NOMO-1 treated with DMSO at 0.1 percent for 48 hours (cell line): ENCODE data around the gene NFIX.

Source experiments
- DNase-seq: peaks from one replicate; lab custom pipeline; 2025; ENCODE audit not compliant: unreplicated experiment; lab: John Stamatoyannopoulos, UW

The NFIX gene

DNA sequence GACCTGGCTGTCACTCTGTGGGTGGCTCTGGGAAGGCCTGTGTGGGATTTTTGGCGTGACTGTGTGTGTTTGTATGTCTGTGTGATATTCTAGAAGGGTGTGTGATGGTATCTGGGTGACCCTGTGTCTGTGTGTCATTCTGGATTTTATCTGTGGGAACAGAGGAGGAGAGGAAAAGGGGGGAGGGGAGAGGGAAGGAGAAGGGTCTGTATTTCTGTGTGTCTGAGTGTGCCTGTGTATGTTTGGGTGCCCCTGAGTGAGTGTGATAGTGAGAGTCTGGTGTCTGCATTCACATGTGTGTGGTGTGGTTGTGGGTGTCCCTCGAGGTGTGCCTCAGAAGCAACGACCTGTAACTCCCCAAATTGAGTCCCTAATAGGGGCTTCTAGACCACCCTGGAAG, 8.1 kb upstream of the NFIX start:
- no peak for DNase-seq

DNA sequence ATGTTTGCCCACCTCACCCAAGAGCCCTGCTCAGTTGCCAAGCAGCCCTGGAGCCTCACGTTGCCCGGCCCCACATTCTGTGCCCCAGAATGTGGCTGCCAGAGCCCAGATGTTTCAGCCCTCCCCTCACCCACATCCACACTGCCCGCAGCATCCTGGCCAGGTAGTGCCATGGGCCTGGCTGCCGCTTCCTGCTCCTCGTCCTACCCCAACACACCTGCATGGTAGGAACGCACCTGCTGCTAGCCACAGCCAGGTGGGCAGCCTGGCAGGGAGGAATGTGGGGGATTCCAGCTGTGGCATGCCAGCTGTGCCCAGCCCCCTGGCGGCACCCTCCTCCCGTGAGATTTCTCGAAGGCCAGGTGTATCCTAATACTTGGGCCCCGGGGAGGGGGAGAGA, 7.5 kb upstream of the NFIX start:
- no peak for DNase-seq

DNA sequence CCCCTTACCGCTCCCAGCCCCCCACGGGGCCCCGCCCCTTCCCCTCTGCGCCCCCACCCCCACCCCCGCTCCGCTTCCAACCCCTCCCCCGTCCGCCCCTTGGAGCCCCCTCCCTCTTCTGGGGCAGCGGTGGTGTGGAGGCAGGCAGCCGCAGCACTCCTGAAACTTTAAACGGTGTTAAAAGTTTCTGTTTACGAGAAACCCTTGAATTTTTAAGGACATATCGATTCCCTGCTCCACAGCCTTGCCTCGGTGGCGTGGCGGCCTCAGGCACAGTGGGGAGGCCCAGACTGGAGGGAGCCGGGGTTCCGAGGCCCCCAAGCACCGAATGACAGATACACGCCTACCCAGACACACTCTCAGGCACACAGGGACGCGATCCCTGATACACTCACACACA, 4.8 kb upstream of the NFIX start:
- DNase-seq = no peak

DNA sequence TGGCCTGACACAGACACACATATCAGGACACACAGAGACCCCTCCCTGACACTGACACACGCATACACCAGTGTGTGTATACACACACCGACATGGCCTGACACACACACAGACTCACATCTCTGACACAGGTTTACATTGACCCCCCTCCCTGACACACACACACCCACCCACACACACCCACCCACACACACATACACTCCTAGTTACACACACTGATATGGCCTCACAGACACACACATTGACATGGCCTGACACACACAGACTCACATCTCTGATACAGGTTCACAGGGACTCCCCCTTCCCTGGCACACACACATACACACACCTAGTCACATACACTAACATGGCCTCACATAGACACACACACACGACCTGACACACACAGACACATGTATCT, 4.4 kb upstream of the NFIX start:
- DNase-seq = no peak

DNA sequence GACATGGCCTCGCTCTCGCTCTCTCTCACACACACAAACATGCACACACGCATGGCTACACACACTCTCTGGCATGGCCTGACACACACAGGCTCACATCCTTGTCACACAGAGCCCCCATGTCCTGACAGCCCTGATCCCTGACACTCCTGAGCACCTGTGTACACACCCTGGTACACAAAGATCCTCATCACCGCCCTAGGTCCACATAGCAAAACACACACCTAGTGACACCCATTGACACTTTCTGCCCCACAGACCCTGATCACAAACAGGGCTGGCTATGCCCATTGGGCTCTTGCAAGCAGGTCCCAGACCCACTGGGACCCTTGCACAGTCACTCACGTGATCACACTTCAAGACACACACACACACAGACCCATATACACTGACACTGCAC, 4.0 kb upstream of the NFIX start:
- no peak for DNase-seq

DNA sequence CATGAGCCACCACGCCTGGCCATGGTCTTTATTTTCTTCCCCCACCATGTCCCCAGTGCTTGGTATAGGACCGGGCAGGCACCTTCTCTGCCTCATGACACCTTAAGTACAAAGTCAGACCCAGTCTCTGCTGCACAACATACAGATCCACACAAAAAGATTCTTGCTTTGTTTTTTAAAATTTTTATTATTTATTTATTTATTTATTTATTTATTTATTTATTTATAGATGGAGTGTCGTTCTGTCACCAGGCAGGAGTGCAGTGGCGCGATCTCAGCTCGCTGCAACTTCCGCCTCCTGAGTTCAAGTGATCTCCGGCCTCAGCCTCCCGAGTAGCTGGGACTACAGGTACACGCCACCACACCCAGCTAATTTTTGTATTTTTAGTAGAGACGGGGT, 2.5 kb upstream of the NFIX start:
- DNase-seq = no peak

DNA sequence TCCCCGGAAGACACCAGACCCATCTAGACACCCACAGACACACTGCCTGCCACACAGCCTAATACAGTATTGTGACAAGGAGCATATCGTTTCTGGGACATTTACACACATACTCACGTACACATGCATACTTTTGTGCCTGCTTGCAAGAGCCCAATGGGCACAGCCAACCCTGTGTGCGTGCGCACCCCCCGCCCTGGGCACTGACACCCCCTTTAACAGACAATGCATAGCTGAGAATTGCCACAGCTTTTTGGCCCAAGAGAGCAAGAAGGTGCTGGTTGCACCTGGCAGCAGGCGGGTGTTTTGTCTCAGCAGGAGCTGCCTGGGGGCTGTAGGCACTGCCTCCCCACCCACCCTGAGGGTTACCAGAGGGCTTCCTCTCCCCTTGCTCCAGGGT, 1.7 kb upstream of the NFIX start:
- DNase-seq = no peak

DNA sequence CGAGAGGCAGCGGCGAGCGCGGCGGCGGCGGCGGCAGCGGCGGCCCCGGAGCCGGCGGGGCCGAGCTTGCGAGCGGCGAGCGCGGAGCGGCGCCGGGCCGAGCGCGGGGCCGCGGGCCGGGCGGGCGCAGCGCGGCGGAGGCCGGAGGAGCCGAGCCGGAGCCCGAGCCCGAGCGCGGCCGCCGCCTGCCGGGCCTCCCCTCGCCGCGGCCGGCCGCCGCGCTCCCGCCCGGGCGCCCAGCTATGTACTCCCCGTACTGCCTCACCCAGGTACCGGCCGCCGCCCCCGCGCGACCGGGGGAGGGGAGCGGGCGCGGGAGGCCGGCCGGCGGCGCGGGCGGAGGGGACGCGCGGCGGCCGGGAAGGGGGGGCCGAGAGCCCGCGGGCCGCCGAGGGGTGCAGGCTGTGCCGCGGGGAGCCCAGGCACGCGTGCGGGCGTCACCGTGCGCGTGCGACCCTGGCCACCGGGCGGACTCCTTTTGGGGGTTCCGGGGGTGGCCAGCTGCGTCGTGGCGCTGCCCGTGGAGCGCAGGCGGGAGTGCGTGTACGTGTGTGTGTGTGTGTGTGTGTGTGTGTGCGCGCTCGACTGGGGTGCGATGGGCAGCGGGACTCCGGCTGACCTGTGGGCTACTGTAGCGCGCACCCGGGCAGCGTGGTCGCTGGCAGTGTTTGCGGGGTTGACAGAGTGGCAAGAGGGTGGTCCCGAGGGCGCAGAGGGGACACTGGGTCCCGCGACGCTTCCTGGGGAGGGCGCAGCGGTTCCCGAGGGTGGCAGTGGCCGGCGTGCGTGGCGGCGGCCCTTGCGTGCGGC, 526 bp downstream of the NFIX start:
- no peak for DNase-seq

DNA sequence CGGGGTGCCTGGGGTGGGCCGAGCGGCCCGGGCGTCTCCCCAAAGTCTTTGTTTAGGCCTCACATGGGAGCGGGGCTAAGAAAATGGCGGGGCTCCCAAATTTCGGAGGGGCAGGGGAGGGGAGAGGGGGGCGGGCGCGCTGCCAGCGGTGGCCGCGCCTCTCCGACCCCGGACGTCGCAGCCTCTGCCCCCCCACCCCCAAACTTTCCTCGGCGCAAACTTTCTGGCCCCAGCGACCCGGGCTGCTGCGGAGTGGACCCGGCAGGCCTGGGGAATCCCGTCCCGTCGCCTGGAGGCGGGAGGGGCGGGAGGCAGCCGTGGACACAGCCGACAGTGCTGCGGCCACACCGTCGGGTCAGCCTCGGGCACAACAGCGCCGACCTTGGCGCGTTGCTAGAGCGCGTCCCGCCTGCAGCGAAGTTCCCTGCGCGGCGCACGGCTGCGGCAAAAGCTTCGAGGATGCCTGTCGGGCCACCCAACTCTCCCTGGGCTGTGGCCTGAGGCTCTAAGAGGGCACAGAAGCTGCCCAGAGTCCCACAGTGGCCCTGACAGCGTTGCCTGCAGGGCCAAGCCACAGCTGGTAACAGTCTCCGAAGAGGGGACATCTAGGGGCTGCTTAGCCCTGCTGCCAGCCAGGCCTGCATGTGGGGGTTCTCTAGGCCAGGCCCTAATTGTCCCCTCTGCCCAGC, 1.3 kb downstream of the NFIX start:
- no peak for DNase-seq

DNA sequence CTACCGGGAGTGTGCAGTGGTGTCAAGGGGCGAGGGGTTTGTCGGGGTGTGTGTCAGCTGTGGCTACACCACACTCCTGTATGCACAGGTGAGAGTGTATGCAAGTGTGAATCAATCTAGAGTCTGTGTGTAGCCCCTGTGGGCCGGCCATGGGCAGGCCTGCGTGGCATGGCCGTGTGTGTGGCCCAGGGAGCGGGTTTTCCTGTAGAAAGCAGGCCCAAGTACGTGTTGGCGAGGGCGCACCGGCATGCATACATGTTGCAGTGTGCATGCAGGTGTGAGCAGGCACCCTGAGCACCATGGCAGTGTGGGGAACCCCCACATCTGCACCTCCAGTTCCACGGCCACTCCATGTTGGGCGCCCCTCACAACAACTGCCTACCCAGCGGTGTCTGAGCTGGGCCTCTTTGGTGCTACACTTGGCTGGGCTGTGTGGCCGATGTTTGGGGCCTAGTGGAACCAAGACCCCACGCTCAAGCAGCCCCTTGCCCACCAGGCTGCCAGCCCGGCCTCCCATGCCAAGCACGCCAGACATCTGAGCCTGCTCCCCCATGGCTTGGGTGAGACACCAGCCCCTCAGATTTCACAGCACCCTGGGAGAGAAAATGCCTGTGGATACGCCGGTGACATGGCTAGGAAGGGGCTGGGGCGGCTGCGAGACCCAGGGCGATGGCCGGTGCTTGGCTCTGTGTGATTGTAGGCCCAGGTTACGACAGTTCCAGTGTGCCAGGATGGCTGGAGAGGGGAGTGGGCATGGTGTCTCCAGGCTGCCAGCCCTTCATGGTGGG, 2.1 kb downstream of the NFIX start:
- DNase-seq = no peak

DNA sequence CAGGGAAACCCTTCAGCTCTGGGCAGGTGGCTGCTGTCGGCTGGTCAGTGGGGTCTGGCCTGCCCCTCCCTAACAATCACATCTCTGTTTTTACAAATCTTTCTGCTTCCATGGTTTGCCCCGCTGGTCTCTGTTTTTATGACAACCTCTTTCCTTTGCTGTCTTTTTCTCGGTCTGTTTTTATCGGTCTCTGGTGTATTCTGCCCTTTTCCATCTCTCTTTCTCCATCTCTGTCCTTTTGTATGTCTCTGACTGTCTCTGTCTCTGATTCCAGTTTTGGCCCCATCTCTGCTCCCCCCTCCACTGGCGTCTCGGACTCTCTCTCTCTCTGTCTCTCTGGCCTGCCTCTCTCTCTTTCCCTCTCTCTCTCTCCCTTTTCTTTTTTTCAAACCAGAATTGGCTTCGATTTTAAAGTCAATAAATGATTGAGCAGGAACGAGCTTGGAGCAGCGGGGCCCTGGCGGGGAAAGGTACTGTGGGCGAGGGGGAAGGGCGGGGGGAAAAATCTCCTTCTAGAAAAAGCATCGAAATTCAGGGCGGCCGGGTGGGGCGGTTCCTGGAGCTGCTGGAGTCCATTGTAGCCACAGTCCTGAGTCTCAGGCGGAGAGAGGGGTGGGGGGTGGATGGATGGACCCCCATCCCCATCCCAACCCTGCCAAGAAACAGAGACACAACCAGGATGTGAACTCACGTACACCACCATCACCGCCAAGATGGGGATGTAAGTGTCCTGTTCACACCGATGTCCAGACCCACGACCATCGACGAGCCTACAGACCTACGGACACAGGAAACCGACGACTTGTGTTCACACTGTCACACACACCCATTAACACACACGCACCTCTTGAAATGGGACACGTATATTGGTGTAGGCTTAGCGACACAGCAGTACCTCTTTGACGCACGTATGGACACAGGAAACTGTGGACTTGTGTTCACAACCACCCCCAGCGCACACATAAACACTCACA, 3.0 kb downstream of the NFIX start:
- no peak for DNase-seq

DNA sequence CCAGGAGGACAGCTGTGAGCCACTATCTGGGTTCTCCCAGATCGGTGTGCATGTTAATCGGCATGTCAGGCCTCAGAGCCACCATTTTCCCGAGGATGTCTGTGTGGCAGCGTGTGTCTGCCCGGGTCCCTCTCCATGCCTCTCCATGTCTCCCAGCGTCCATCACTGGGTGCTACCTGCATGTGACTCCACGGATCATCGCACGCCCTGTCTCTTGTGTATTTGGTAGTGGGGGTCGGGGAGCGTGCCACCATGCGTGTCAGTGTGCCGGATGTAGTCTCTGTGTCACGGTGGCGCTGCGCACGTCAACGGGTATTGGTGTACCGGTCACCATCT, 5.9 kb downstream of the NFIX start:
- DNase-seq = no peak

DNA sequence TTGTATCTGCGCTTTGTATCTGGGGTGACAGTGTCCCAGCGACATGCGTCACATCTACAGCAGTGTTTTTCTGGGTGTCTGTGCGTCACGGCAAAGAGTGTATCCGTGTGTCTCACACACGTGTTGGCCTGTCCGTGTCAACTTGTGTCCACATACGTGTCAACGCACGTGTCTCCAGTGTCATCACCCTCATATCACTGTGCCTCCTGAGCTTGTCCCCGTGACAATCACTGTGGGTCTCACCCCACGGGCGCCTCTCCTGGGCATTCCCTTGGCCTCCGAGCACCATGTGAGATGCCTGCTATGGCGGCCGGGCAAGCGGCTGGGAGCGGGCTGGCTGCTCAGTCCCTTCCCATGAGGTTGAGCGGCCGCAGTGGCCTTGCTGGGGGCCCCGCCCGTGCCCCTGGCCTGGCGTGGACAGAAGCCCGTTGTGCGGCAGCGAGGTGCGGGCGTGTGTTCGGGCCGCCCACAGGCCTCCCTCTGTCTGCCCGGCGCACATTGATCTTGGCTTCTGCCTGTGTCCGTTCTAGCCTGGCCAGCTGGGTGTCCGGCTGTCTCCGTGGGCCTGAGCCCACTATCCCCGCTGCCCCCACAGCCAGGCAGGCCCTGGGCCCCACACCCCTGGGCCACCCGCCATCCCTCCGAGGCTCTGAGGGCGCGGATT, 6.4 kb downstream of the NFIX start:
- no peak for DNase-seq

DNA sequence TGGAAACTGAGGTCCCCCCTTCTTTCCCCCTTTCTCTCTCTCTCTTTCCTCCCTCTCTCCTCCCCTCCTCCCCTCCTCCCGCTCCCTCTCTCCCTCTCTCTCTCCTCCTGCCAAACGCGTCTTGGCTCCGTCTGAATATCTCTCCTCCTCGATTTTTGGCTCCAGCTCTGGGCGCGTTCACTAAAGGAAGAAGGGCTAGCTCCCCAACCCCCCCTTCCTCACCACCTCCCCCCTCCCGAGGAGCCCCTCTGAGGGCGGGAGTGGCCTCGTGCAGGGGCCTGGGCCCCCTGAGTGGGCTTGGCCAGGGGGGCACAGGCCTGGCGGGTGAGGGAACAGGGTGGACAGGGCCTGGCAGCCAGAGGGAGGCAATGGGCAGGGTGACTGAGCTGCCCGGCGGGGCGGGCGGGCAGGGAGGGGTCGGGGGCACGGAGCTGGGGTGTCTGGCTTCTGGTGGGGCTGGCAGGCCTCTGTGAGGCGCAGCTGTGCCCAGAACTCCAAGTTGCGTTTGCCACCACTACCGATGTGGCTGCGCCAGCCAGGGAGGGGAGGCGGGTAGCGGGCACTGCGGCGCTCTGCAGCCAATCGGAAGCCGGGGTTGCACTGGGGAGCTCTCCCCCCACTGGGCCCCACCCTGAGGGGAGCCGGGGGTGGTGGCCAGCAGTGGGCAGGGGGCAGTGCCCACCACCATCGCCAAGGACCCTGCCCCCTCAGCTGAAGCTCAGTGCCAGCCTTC, 7.1 kb downstream of the NFIX start:
- DNase-seq = no peak

DNA sequence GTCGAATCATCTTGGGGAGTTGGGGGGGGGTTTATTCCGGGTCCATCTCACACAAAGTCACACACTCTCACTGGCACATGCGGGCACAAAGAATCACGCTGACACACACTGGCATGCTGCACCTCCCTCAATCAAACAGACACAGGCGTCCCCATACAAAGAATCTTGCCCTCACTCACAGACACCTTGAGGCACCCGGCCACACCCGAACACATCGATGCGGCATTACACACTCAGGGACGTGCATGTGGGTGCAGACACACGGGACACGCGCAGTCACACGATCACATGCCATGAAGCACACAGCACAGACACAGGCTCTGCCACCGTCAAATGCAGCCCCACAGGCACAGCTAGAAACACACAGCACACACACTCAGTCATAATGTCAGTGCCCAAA, 7.8 kb downstream of the NFIX start:
- no peak for DNase-seq

DNA sequence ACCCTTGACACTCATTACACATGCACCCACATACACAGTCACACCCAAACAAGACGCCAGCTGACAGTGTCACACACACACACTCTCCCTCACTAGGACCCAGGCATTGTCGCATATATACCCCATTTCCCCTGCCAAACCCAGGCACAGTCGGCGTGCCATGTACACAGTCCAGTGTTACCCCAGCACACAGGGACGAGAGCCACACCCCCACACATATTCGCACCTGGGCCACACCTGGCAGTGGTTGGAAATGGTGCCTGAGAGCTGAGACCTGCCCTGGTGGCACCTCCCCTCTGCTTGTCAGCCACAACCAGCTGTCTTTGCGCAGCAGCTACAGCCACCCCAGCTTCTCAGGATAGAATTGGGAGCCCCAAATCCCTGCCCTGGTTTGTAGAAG, 9.0 kb downstream of the NFIX start:
- DNase-seq = no peak

DNA sequence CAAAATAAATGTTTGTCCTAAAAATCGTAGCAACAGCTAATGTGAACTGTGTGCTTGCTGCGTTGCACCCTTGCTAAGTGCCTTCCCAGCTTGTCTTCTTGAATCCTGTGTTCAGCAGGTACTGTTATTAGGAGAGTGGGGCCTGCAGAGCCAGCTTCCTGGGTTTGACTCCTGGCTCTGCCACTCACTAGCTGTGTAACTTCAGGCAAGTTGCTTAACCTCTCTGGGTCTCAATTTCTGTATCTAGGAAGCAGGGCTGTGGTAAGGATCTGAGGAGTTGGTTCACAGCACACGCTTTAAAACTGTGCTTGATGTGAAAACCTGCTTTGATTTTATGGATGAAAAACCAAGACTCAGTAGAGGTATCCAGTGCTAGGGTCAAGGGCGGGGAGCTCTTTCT, 10.0 kb downstream of the NFIX start:
- DNase-seq = no peak

DNA sequence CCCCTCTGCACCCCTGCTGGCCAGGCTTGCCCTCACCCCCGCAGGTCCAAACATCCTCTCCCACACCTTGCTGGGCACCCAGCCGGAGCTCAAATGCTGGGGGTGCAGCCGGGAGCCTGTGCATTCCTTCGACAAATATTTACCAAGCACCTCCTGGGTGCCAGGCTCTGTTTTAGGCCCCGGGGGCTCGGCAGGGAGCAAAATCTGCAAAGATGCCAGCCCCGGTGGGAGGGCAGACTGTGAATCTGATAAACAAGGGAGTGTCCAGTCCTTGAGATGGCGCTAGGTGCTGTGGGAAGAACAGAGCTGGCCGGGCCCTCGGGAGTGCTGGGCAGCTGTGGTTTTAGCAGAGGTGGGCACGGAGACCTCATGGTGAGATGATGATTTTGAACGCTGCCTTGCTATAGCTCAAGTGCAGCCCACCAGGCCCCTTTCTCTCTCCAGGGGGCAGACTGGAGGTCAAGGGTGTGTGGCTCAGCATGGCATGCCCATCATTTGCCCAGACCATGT, 10.6 kb downstream of the NFIX start:
- DNase-seq = no peak

DNA sequence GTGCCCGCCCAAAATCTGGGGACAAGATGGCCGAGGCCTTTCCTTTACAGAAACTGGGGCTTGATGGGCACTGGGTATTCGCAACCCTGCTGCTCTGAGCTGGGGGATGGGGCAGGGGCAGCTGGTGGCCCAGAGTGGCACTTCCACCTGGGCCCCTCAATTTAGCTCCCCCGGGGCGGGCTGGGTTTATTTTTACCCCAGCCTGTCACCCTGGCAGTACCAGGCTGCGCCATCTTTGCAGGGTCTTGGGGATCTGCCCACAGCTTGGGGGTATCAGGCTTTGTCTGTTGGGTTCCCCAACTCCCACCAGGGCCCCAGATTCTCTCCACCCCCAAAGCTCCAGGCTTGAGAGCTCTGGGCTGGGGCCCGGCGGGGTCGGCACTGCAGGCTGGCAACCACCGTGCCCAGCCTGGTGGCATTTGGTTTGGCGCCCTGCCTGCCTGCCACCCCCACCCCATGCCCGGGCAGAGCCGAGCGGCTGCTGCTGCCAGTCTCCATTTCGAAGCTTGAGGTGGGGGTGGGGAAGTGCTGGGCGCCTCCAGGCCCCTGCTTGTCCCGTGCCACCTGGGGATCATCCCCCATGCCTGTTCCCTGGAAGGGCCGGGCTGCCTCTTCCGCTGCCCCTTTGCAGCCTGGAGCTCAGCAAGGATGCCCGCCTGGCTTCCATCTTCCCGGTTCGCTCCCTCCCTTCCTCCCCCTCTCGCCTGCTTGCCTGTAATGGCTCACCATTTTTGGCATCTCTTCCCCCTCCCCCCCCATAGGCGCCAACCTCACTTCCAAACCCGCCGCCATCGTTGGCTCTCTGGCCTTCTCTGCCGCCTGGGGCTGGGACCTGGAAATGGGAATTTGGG, 11.4 kb downstream of the NFIX start:
- no peak for DNase-seq
